Fibroblast of lung (primary cell): ENCODE measurements around the gene L3MBTL4. TPM values are rescaled to one million over a fixed set of nuclear protein-coding genes. Genes with fewer than 3 reads are reported as not detected.
"Not testable (repeated sequence)": the region's sequence is repeated elsewhere in the genome, so short reads cannot be mapped to it uniquely, and the experiment has no call there.

ENCODE experiments used
- DNase-seq, 2 donors: peaks; one replicate each; pipeline versions ENCODE4 v3.0.0 to v3.0.0-alpha.2; 2010; ENCODE audit warnings: low read depth in 2 of 2
- H2AFZ ChIP-seq: 2 replicates; pipeline ENCODE4 v1.5.1; 2012; ENCODE audit warnings: low read length, control low read depth, inconsistent platforms
- H3K27ac ChIP-seq: 2 replicates; pipeline ENCODE4 v1.5.1; 2011; ENCODE audit warnings: low read length, control low read depth; ENCODE audit not compliant: insufficient read depth
- H3K27me3 ChIP-seq: 2 replicates; pipeline ENCODE4 v1.5.1; 2011; ENCODE audit warnings: mild to moderate bottlenecking, low read length; ENCODE audit not compliant: control insufficient read depth, insufficient read depth
- H3K36me3 ChIP-seq: 2 replicates; pipeline ENCODE4 v1.5.1; 2011; ENCODE audit warnings: low read length; ENCODE audit not compliant: control insufficient read depth, insufficient read depth
- H3K4me1 ChIP-seq: 2 replicates; pipeline ENCODE4 v1.5.1; 2011; ENCODE audit warnings: low read length; ENCODE audit not compliant: control insufficient read depth, insufficient read depth; ENCODE audit errors: extremely low read depth
- H3K4me2 ChIP-seq: 2 replicates; pipeline ENCODE4 v1.5.1; 2011; ENCODE audit warnings: low read length, control low read depth; ENCODE audit not compliant: insufficient read depth; ENCODE audit errors: extremely low read depth
- H3K4me3 ChIP-seq, 4 experiments: fragments of 200-600 bp in 1 of 4; sonication (generic) in 1 of 4; replicated peaks in 1 of 4; 2 replicates each; pipeline ENCODE4 v1.5.1; 2011 to 2016; ENCODE audit warnings: low read length in 4 of 4, low read depth in 3 of 4, mild to moderate bottlenecking in 3 of 4, control low read depth in 2 of 4, inconsistent platforms in 1 of 4, mixed read lengths in 1 of 4; ENCODE audit not compliant: insufficient read depth in 1 of 4; ENCODE audit errors: control extremely low read depth in 1 of 4
- H3K79me2 ChIP-seq: 2 replicates; pipeline ENCODE4 v1.5.1; 2012; ENCODE audit warnings: mild to moderate bottlenecking, low read length, inconsistent platforms; ENCODE audit not compliant: control insufficient read depth, insufficient read depth
- H3K9ac ChIP-seq: 2 replicates; pipeline ENCODE4 v1.5.1; 2011; ENCODE audit warnings: mild to moderate bottlenecking, low read length, control low read depth; ENCODE audit not compliant: insufficient read depth
- H3K9me3 ChIP-seq: 2 replicates; pipeline ENCODE4 v1.5.1; 2012; ENCODE audit warnings: low read depth, low read length; ENCODE audit not compliant: control insufficient read depth, insufficient read depth
- H4K20me1 ChIP-seq: 2 replicates; pipeline ENCODE4 v1.5.1; 2011; ENCODE audit warnings: low read length; ENCODE audit not compliant: control insufficient read depth, insufficient read depth; ENCODE audit errors: extremely low read depth
- CTCF ChIP-seq, 2 donors: IDR thresholded peaks in 1 of 2; conservative IDR thresholded peaks in 1 of 2; 1 replicate in 1 of 2; 2 replicates in 1 of 2; pipeline ENCODE4 v1.5.1; 2011 to 2012; ENCODE audit warnings: low read length in 2 of 2, control low read depth in 1 of 2, inconsistent platforms in 1 of 2, low read depth in 1 of 2, mild to moderate bottlenecking in 1 of 2
- EZH2 ChIP-seq: IDR thresholded peaks from 2 replicates; pipeline ENCODE4 v1.5.1; 2012; ENCODE audit warnings: low read length, control low read depth, mild to moderate bottlenecking; ENCODE audit errors: missing control alignments
- polyA plus RNA-seq, 2 donors: library from polyadenylated mRNA; depleted of rRNA in 1 of 2; stranded (reverse) in 1 of 2; unstranded in 1 of 2; fragments of >200 nt; gene quantifications; 2 replicates each; pipeline ENCODE4 v1.2.1, GENCODE V29; 2011 to 2012; ENCODE audit warnings: missing spikeins in 1 of 2
- total RNA-seq: library from RNA; depleted of rRNA; stranded (reverse); fragments of >200 nt; gene quantifications from 2 replicates; pipeline ENCODE4 v1.2.1, GENCODE V29; 2014

L3MBTL4 gene
- total and polyA plus RNA-seq, 2 donors (not counting 1 experiment from before 2014, with no cell fraction given), result 0.06 to 0.33 TPM

- Histone ChIP-seq H3K4me2 (no peak overlapping the region), H2AFZ (no peak overlapping the region), H3K27me3 (no peaks in the 10 kb centered on the region), H3K9ac (no peak overlapping the region), H3K79me2 (no peaks in the 10 kb centered on the region), H3K4me3 (no peak overlapping the region), H3K36me3 (no peaks in the 10 kb centered on the region), H3K9me3 (no peaks in the 10 kb centered on the region), H3K4me1 (no peaks in the 10 kb centered on the region), H4K20me1 (no peaks in the 10 kb centered on the region), H3K27ac (no peak overlapping the region)
- TF ChIP-seq CTCF (conservative IDR thresholded peaks at IDR 0.05 in 1 of 2, IDR thresholded peaks at IDR 0.05 in 1 of 2; ENCODE audit: low read depth in 1 of 2, low read length in 2 of 2), result no peak
- no peak for TF ChIP-seq EZH2
- no peak for DNase-seq
Observed at GRCh38 chr18:6389005-6389404, 25.7 kb downstream of the L3MBTL4 start.

- no peak overlapping the region for H3K4me2 ChIP-seq
- no peaks in the 10 kb centered on the region for H4K20me1 ChIP-seq
- no peaks in the 10 kb centered on the region for H3K27me3 ChIP-seq
- H3K79me2 ChIP-seq, result no peaks in the 10 kb centered on the region
- H3K27ac ChIP-seq, result no peak overlapping the region
- no peaks in the 10 kb centered on the region for H3K9me3 ChIP-seq
- no peak overlapping the region for H3K9ac ChIP-seq
- H3K4me1 ChIP-seq, result no peaks in the 10 kb centered on the region
- TF ChIP-seq CTCF (conservative IDR thresholded peaks at IDR 0.05 in 1 of 2, IDR thresholded peaks at IDR 0.05 in 1 of 2; ENCODE audit: low read depth in 1 of 2, low read length in 2 of 2) (no peak), EZH2 (no peak)
- H2AFZ ChIP-seq, result no peak overlapping the region
- DNase-seq, result no peak
- no peak overlapping the region for H3K4me3 ChIP-seq
- no peaks in the 10 kb centered on the region for H3K36me3 ChIP-seq
Observed at GRCh38 chr18:6382963-6383362, 31.7 kb downstream of the L3MBTL4 start.

GRCh38 chr18:6377473-6377872, 37.2 kb downstream of the L3MBTL4 start:
- H3K27me3 ChIP-seq, H3K79me2 ChIP-seq, H3K36me3 ChIP-seq, H3K9ac ChIP-seq, H3K4me2 ChIP-seq, H3K4me3 ChIP-seq, H2AFZ ChIP-seq, H3K27ac ChIP-seq, DNase-seq, H3K9me3 ChIP-seq, H4K20me1 ChIP-seq, H3K4me1 ChIP-seq: not testable (repeated sequence)
